HEK293 (cell line): ENCODE measurements around the gene GMPPA.

Experiments
- CTCF ChIA-PET: fragments of 350-600 bp; formaldehyde crosslinking; extraction: SDS; loops from one replicate; lab custom pipeline; 2021; ENCODE audit warnings: antibody characterized with exemption; lab: Yijun Ruan, JAX
- POLR2A ChIA-PET: fragments of 300-600 bp; formaldehyde crosslinking; extraction: SDS; loops from one replicate; lab custom pipeline; 2020; ENCODE audit warnings: antibody characterized with exemption, inconsistent platforms; lab: Yijun Ruan, JAX
- H3K27ac ChIP-seq: fragments of 200-500 bp; sonication (Bioruptor generic); 2 replicates; pipeline ENCODE4 v1.5.1; 2014; ENCODE audit warnings: low read depth, low read length, control low read depth, inconsistent platforms; ENCODE audit errors: extremely low read depth
- H3K36me3 ChIP-seq, 2 experiments: fragments of 200-500 bp in 1 of 2; sonication (Bioruptor generic) in 1 of 2; 1 replicate in 1 of 2; 2 replicates in 1 of 2; pipeline ENCODE4 v1.5.1; 2014 to 2017; ENCODE audit warnings: inconsistent platforms in 2 of 2, low read length in 2 of 2; ENCODE audit not compliant: control insufficient read depth in 2 of 2, insufficient read depth in 1 of 2
- H3K4me1 ChIP-seq: fragments of 200-500 bp; sonication (Bioruptor generic); 2 replicates; pipeline ENCODE4 v1.5.1; 2014; ENCODE audit warnings: mild to moderate bottlenecking, low read length, inconsistent platforms; ENCODE audit not compliant: control insufficient read depth, insufficient read depth
- H3K4me3 ChIP-seq: 2 replicates; pipeline ENCODE4 v1.5.1; 2011; ENCODE audit warnings: low read depth, mild to moderate bottlenecking, control low read depth, low read length, moderate library complexity
- H3K9me3 ChIP-seq: fragments of 200-500 bp; sonication (Bioruptor generic); 2 replicates; pipeline ENCODE4 v1.5.1; 2014; ENCODE audit warnings: low read depth, low read length, inconsistent platforms; ENCODE audit not compliant: control insufficient read depth, insufficient read depth
- AEBP2 ChIP-seq: fragments of 450-650 bp; formaldehyde crosslinking; IDR thresholded peaks from 2 replicates; pipeline ENCODE4 v1.5.1; 2016; ENCODE audit warnings: missing biosample characterization, missing genetic modification characterization, borderline replicate concordance
- EGR2 ChIP-seq: fragments of 450-650 bp; formaldehyde crosslinking; IDR thresholded peaks from 2 replicates; pipeline ENCODE4 v1.5.1; 2016; ENCODE audit warnings: low read depth, missing biosample characterization, missing genetic modification characterization
- HOXC10 ChIP-seq: sonication (generic); formaldehyde crosslinking; IDR thresholded peaks from 2 replicates; pipeline ENCODE4 v1.8.1; 2023; ENCODE audit warnings: mild to moderate bottlenecking, missing genetic modification reagents
- ZNF202 ChIP-seq: fragments of 450-650 bp; formaldehyde crosslinking; IDR thresholded peaks from 2 replicates; pipeline ENCODE4 v1.5.1; 2016; ENCODE audit warnings: missing biosample characterization, missing genetic modification characterization, borderline replicate concordance
- ZNF610 ChIP-seq: fragments of 450-650 bp; formaldehyde crosslinking; IDR thresholded peaks from 2 replicates; pipeline ENCODE4 v1.5.1; 2016; ENCODE audit warnings: missing biosample characterization, missing genetic modification characterization, borderline replicate concordance

Gene GMPPA

GRCh38 chr2:219555956-219556355 is 57.3 kb downstream of the GMPPA start (continued):
- TF ChIP-seq ZNF610 (tag by site-specific recombination), result no peak
- no peak for TF ChIP-seq AEBP2 (tag by site-specific recombination)
- TF ChIP-seq, all 188 proteins: peak for 0

GRCh38 chr2:219556413-219556812 is 57.7 kb downstream of the GMPPA start:
- H3K36me3 ChIP-seq, result peaks cover 0 to 44% of the 10 kb centered on the region in 2 experiments; a peak in 1 of 3 replicates
- POLR2A ChIA-PET, result interaction anchor here (0.5 to 2.4 kb wide), 3 partner anchors 13 to 34 kb away, joined by 3 to 10 read pairs (median 5); partner anchors contain the start of genes CHPF, INHA, OBSL1 and TMEM198
- H3K4me3 ChIP-seq, result no peak overlapping the region
- TF ChIP-seq HOXC10 (CRISPR knock-in tag) (no peak), EGR2 (tag by site-specific recombination) (no peak), ZNF202 (tag by site-specific recombination) (no peak)
- H3K9me3 ChIP-seq, result no peaks in the 10 kb centered on the region
- H3K27ac ChIP-seq, result no peak overlapping the region
- CTCF ChIA-PET, result interaction anchor here (0.8 to 2.7 kb wide), 2 partner anchors 16 to 85 kb away, joined by 3 to 10 read pairs; no protein-coding TSS in a partner anchor
- H3K4me1 ChIP-seq, result peaks cover 3% of the 10 kb centered on the region; the same call in 1 of the 2 replicates
